ENCODE data around the gene RYR3. TPM values are rescaled to one million over a fixed set of nuclear protein-coding genes. Genes with fewer than 3 reads are reported as not detected.
"Not testable (repeated sequence)": the region's sequence is repeated elsewhere in the genome, so short reads cannot be mapped to it uniquely, and the experiment has no call there.

The RYR3 gene
- total RNA-seq, 4 donors from 2014 or later: 0.18 to 3.3 (median 2.3) TPM

GRCh38 chr15:33561967-33562366, 251.2 kb downstream of the RYR3 start:
- DNase-seq: no peak
- Histone ChIP-seq H3K9me3 (no peaks in the 10 kb centered on the region), H3K36me3 (no peaks in the 10 kb centered on the region), H3K4me1 (no peaks in the 10 kb centered on the region), H3K4me3 (no peak overlapping the region), H3K27ac (no peak overlapping the region), H3K27me3 (no peaks in the 10 kb centered on the region)
- TF ChIP-seq CTCF (IDR thresholded peaks at IDR 0.05) (no peak), POLR2A (IDR thresholded peaks at IDR 0.05) (no peak)

GRCh38 chr15:33565094-33565493, 254.3 kb downstream of the RYR3 start:
- TF ChIP-seq CTCF (IDR thresholded peaks at IDR 0.05): no peak
- no peak for TF ChIP-seq POLR2A (IDR thresholded peaks at IDR 0.05)
- H3K4me1 ChIP-seq: no peaks in the 10 kb centered on the region
- no peaks in the 10 kb centered on the region for H3K36me3 ChIP-seq
- no peak overlapping the region for H3K4me3 ChIP-seq
- H3K9me3 ChIP-seq: no peaks in the 10 kb centered on the region
- H3K27ac ChIP-seq: no peak overlapping the region
- DNase-seq: no peak
- no peaks in the 10 kb centered on the region for H3K27me3 ChIP-seq

- TF ChIP-seq POLR2A (IDR thresholded peaks at IDR 0.05): no peak
- TF ChIP-seq CTCF (IDR thresholded peaks at IDR 0.05): no peak
- Histone ChIP-seq H3K9me3 (no peaks in the 10 kb centered on the region), H3K4me3 (no peak overlapping the region), H3K4me1 (no peaks in the 10 kb centered on the region), H3K27me3 (no peaks in the 10 kb centered on the region), H3K27ac (no peak overlapping the region), H3K36me3 (no peaks in the 10 kb centered on the region)
- no peak for DNase-seq
Observed at GRCh38 chr15:33567652-33568051, 256.9 kb downstream of the RYR3 start.

- no peak overlapping the region for H3K4me3 ChIP-seq
- TF ChIP-seq CTCF (IDR thresholded peaks at IDR 0.05): no peak
- TF ChIP-seq POLR2A (IDR thresholded peaks at IDR 0.05): no peak
- H3K4me1 ChIP-seq: no peaks in the 10 kb centered on the region
- H3K27me3 ChIP-seq: no peaks in the 10 kb centered on the region
- H3K9me3 ChIP-seq: no peaks in the 10 kb centered on the region
- H3K27ac ChIP-seq: no peak overlapping the region
- no peak for DNase-seq
- no peaks in the 10 kb centered on the region for H3K36me3 ChIP-seq
Observed at GRCh38 chr15:33569036-33569435, 258.3 kb downstream of the RYR3 start.

- H3K4me1 ChIP-seq, H3K27me3 ChIP-seq, H3K4me3 ChIP-seq, H3K9me3 ChIP-seq, DNase-seq, H3K36me3 ChIP-seq, H3K27ac ChIP-seq: not testable (repeated sequence)
Observed at GRCh38 chr15:33577911-33578310, 267.1 kb downstream of the RYR3 start.

- DNase-seq: no peak
- H3K4me1 ChIP-seq: no peaks in the 10 kb centered on the region
- no peak overlapping the region for H3K27ac ChIP-seq
Observed at GRCh38 chr15:33580526-33580925, 269.8 kb downstream of the RYR3 start.

More at GRCh38 chr15:33580526-33580925, 269.8 kb downstream of the RYR3 start:
- H3K36me3 ChIP-seq: no peaks in the 10 kb centered on the region
- H3K27me3 ChIP-seq: no peaks in the 10 kb centered on the region
- no peak for TF ChIP-seq CTCF (IDR thresholded peaks at IDR 0.05)
- no peak for TF ChIP-seq POLR2A (IDR thresholded peaks at IDR 0.05)
- no peak overlapping the region for H3K4me3 ChIP-seq
- no peaks in the 10 kb centered on the region for H3K9me3 ChIP-seq
